Activated naive CD4-positive, alpha-beta T cell treated with anti-CD3 and anti-CD28 coated beads, Interleukin-2, amount 50 U/mL, for 24 hours (primary cell): ENCODE results near the gene FMO2.

Experiments used
- H3K27ac Mint-ChIP-seq: one replicate; pipeline ENCODE4 v1.8.0; 2021; ENCODE audit warnings: mild to moderate bottlenecking, mixed read lengths
- H3K27me3 Mint-ChIP-seq: one replicate; pipeline ENCODE4 v1.8.0; 2021; ENCODE audit warnings: mixed read lengths
- H3K36me3 Mint-ChIP-seq: one replicate; pipeline ENCODE4 v1.8.0; 2021; ENCODE audit warnings: mixed read lengths
- H3K4me1 Mint-ChIP-seq: one replicate; pipeline ENCODE4 v1.8.0; 2021; ENCODE audit warnings: mixed read lengths
- H3K4me3 Mint-ChIP-seq: one replicate; pipeline ENCODE4 v1.8.0; 2021; ENCODE audit warnings: mild to moderate bottlenecking, mixed read lengths
- H3K9me3 Mint-ChIP-seq: one replicate; pipeline ENCODE4 v1.8.0; 2021; ENCODE audit warnings: mixed read lengths

FMO2 gene

GRCh38 chr1:171160639-171161354, 24.3 kb upstream of the FMO2 start:
- peaks cover 8% of the 10 kb centered on the region for H3K27me3 Mint-ChIP-seq
- H3K27ac Mint-ChIP-seq: no peak overlapping the region
- no peaks in the 10 kb centered on the region for H3K9me3 Mint-ChIP-seq

GRCh38 chr1:171161431-171161830, 23.7 kb upstream of the FMO2 start:
- H3K9me3 Mint-ChIP-seq: no peaks in the 10 kb centered on the region
- H3K27me3 Mint-ChIP-seq: peaks cover 8% of the 10 kb centered on the region
- H3K4me3 Mint-ChIP-seq: no peak overlapping the region
- H3K36me3 Mint-ChIP-seq: no peaks in the 10 kb centered on the region
- no peak overlapping the region for H3K27ac Mint-ChIP-seq
- H3K4me1 Mint-ChIP-seq: no peaks in the 10 kb centered on the region

More at GRCh38 chr1:171160639-171161354, 24.3 kb upstream of the FMO2 start:
- H3K4me3 Mint-ChIP-seq: no peak overlapping the region
- no peaks in the 10 kb centered on the region for H3K4me1 Mint-ChIP-seq
- H3K36me3 Mint-ChIP-seq: no peaks in the 10 kb centered on the region

DNA sequence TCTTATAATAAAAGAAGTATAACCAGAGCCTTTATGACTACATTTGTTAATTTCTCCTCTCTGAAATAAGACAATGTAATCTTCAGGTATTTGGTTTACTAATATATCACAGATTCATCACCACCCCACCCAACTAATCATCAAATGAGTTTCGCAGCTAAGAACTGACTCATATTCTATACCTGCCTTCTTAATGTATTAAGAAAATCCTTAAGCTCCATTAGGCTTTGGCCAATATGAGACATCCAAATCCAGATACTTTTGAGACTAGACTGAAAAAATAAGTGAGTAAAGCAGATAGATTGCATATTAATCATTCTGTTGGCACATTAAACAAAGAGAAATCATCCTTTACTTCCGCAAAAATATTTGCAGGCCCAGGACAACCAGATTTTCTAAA, 18.7 kb upstream of the FMO2 start:
- Mint-ChIP-seq H3K4me3 (no peak overlapping the region), H3K27me3 (peaks cover 11% of the 10 kb centered on the region), H3K4me1 (no peaks in the 10 kb centered on the region), H3K36me3 (no peaks in the 10 kb centered on the region), H3K27ac (no peak overlapping the region), H3K9me3 (no peaks in the 10 kb centered on the region)

- no peak overlapping the region for H3K27ac Mint-ChIP-seq
- H3K4me3 Mint-ChIP-seq: no peak overlapping the region
- H3K36me3 Mint-ChIP-seq: no peaks in the 10 kb centered on the region
- no peaks in the 10 kb centered on the region for H3K9me3 Mint-ChIP-seq
- H3K27me3 Mint-ChIP-seq: peaks cover 11% of the 10 kb centered on the region
- no peaks in the 10 kb centered on the region for H3K4me1 Mint-ChIP-seq
Measured at GRCh38 chr1:171167785-171168184, 17.3 kb upstream of the FMO2 start.

DNA sequence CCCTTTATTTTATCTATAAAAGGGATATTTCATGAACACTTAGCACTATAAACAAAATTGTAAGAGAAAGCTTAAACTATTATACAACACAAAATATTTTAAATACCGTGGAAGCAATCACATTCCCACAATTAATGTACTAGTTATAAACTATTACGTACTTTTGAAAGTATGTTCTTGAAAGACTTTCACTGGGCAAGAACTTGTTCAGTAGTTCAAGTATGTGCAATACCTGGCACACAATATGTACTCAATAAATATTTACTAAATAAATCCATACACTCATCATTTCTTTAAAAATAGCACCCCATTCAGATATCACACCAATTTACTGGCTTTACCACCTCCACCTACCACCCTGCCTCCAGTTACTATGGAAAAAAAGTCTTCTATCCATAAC, 12.6 kb upstream of the FMO2 start:
- Mint-ChIP-seq H3K4me3 (no peak overlapping the region), H3K4me1 (no peaks in the 10 kb centered on the region), H3K27me3 (peaks cover 23% of the 10 kb centered on the region), H3K27ac (no peak overlapping the region), H3K9me3 (no peaks in the 10 kb centered on the region), H3K36me3 (no peaks in the 10 kb centered on the region)

DNA sequence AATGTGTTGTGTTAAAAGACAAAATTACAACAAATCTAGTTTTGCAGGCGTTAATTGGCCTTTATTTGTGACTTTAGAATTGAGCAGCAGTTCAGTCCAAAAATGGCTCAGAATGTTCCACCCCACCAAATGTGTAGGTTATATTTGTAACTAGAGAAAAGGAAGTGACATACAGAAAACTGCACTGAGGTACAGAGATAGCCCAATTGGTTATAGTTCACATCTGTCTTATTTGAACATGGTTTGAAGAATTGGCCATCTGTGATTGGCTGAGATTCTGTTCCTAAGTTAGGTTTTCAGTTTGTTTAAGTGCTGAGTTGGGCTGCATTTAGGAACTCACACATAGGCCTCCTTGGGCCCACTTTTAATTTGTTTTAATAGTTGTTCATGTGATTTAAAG, 12.0 kb upstream of the FMO2 start:
- no peak overlapping the region for H3K27ac Mint-ChIP-seq

GRCh38 chr1:171174560-171175294, 10.4 kb upstream of the FMO2 start:
- peak overlapping the region; percentile 19 for H3K27ac Mint-ChIP-seq
- no peaks in the 10 kb centered on the region for H3K9me3 Mint-ChIP-seq
- H3K4me1 Mint-ChIP-seq: no peaks in the 10 kb centered on the region
- H3K36me3 Mint-ChIP-seq: no peaks in the 10 kb centered on the region
- H3K4me3 Mint-ChIP-seq: no peak overlapping the region
- peaks cover 21% of the 10 kb centered on the region for H3K27me3 Mint-ChIP-seq

More for the DNA sequence above, 12.0 kb upstream of the FMO2 start:
- H3K36me3 Mint-ChIP-seq: no peaks in the 10 kb centered on the region
- no peaks in the 10 kb centered on the region for H3K4me1 Mint-ChIP-seq
- no peaks in the 10 kb centered on the region for H3K9me3 Mint-ChIP-seq
- no peak overlapping the region for H3K4me3 Mint-ChIP-seq
- peaks cover 23% of the 10 kb centered on the region for H3K27me3 Mint-ChIP-seq

GRCh38 chr1:171177261-171177660, 7.8 kb upstream of the FMO2 start:
- Mint-ChIP-seq H3K4me3 (no peak overlapping the region), H3K27ac (no peak overlapping the region), H3K27me3 (peaks cover 12% of the 10 kb centered on the region), H3K9me3 (no peaks in the 10 kb centered on the region), H3K36me3 (no peaks in the 10 kb centered on the region), H3K4me1 (no peaks in the 10 kb centered on the region)

DNA sequence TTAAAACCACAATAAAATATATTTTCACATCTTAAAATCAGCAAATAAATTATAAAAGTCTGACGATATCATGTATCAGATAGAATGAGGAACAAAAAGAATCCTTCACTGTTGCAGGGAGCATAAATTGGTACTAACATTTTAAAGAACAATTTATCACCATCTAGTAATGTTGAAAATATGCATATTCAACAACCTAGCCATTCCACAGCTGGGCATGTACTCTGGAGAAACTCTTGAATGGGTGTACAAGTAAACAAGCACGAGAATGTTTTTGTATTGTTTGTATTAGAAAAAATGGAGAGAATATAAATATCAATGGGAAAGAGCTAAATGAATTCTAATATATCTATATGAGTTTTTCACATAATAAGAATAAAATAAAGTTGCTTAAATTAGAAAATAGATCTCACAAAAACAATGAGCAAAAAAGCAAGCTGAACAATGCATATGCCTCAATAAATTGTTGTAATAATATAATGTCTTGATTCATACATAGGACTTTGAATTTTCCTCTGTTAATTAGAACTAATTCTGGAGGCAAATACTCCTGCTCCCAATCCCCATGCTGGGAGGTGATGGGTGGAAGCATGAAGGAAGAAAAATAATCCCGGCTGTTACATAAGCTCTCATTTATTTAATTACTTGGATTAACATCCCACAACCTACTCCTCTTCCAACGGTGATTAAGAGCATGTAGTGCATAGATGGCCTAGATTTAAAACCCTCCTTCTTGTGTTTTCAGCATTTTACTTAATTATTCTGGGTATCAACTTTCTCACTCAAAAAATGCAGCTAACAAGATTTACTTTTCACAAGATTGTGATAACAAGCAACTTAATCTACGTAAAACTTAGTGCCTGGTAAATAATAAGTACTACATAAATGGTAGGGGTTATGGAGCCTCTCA, 5.5 kb upstream of the FMO2 start:
- no peaks in the 10 kb centered on the region for H3K36me3 Mint-ChIP-seq
- H3K9me3 Mint-ChIP-seq: no peaks in the 10 kb centered on the region
- no peaks in the 10 kb centered on the region for H3K4me1 Mint-ChIP-seq

DNA sequence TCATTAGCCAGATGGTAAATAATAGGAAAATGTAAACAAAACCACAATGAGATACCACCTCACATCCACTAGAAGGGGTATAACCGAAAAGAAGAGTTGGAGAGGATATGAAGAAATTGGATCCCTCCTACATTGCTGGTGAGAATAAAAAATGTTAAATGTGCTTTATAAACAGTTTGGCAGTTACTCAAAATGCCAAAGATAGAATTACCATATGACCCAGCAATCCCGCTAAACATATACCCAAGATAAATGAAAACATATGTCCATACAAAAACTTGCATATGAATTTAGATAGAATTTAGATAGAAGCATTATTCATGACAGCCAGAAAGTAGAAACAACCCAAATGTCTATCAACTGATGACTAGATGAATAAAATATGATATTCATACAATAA, 4.4 kb upstream of the FMO2 start:
- H3K4me1 Mint-ChIP-seq: no peaks in the 10 kb centered on the region
- no peaks in the 10 kb centered on the region for H3K36me3 Mint-ChIP-seq
- H3K9me3 Mint-ChIP-seq: no peaks in the 10 kb centered on the region
- no peak overlapping the region for H3K4me3 Mint-ChIP-seq
- no peak overlapping the region for H3K27ac Mint-ChIP-seq
- H3K27me3 Mint-ChIP-seq: peaks cover 8% of the 10 kb centered on the region

More for the DNA sequence above, 5.5 kb upstream of the FMO2 start:
- no peak overlapping the region for H3K27ac Mint-ChIP-seq
- peaks cover 8% of the 10 kb centered on the region for H3K27me3 Mint-ChIP-seq
- H3K4me3 Mint-ChIP-seq: no peak overlapping the region

DNA sequence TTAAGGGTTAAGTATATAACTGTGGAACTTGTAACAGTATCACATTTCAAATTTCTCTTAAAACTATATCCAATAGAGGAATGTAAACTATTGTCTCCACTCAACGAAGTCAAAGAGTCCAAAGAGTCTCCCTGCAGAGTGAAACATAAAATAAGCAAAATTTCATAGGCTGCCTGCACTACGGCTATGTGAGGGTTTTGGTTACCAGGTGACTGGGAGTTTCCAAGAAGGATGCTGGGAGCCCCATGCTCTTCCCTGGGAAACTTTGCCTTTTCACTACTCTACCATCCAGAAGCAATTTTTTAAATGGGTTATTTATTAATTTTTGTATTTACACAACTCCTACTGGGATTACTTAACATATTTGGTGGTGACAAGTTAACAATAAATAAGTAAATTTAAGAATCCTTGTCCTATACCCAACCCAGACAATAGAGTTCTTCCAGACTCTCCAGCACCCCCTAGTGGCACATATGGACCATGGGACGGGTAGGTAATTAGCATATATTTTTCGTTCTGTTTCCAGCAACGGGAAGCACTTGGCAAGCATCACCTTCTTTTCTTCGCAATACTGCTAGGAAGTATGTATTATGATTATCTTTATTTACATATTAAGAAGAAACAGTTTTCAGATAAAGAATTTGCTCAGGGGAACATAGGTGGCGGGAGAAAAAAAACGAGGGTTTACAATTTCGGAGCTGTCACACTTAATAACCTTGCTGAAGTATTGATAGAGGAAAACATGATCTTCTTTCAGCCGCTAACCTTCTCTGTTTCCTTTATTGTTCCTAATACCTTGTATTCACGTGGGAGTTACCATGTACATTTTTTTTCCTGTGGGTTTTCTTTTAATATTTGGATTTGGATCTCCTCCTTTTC, 3.5 kb downstream of the FMO2 start:
- Mint-ChIP-seq H3K4me3 (no peak overlapping the region), H3K36me3 (no peaks in the 10 kb centered on the region), H3K27ac (no peak overlapping the region), H3K4me1 (no peaks in the 10 kb centered on the region), H3K27me3 (peaks cover 9% of the 10 kb centered on the region), H3K9me3 (no peaks in the 10 kb centered on the region)

DNA sequence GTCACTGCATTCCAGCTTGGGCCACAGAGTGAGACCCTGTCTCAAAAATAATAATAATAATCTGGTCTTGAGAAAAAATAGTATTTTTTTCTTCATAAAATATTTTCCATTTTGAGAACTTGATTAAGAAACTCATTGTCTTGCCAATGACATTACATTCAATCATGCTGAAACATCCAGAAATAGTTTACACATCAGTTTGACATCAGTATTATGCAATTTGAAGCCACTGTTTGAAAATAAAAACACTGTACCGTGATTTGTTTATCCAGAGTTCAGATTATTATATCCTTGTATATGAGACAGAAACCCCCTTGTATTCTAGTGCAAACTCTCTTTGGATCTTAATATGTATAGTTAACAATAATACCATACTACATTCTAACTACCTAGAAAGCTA, 6.9 kb downstream of the FMO2 start:
- Mint-ChIP-seq H3K4me1 (no peaks in the 10 kb centered on the region), H3K36me3 (no peaks in the 10 kb centered on the region)

DNA sequence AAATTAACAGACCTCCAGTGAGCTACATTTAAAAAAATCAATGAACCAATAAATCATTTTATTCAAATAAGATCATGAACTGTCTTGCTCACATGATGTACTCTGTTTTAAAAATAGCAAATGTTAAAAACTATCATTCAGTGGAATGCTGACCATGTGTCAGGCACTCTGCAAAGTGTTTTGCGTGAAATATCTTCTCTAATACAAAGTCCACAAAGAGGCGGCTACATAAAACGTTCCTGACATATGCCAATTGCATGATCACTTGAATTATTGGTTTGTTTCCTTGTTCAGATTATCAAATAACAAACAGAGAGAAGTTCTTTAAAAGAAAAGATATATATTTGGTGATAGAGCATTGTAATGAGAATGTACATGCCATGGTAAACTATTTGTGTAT, 10.7 kb downstream of the FMO2 start:
- Mint-ChIP-seq H3K36me3 (no peaks in the 10 kb centered on the region), H3K27me3 (no peaks in the 10 kb centered on the region), H3K4me3 (no peak overlapping the region), H3K9me3 (no peaks in the 10 kb centered on the region), H3K27ac (no peak overlapping the region), H3K4me1 (no peaks in the 10 kb centered on the region)

More for the DNA sequence above, 6.9 kb downstream of the FMO2 start:
- Mint-ChIP-seq H3K27ac (no peak overlapping the region), H3K9me3 (no peaks in the 10 kb centered on the region), H3K27me3 (peaks cover 5% of the 10 kb centered on the region), H3K4me3 (no peak overlapping the region)

GRCh38 chr1:171196351-171196750, 11.3 kb downstream of the FMO2 start:
- no peaks in the 10 kb centered on the region for H3K27me3 Mint-ChIP-seq
- no peaks in the 10 kb centered on the region for H3K4me1 Mint-ChIP-seq
- H3K36me3 Mint-ChIP-seq: no peaks in the 10 kb centered on the region
- H3K4me3 Mint-ChIP-seq: no peak overlapping the region
- no peak overlapping the region for H3K27ac Mint-ChIP-seq
- H3K9me3 Mint-ChIP-seq: no peaks in the 10 kb centered on the region

GRCh38 chr1:171198081-171198480, 13.0 kb downstream of the FMO2 start:
- Mint-ChIP-seq H3K9me3 (no peaks in the 10 kb centered on the region), H3K27ac (no peak overlapping the region), H3K27me3 (no peaks in the 10 kb centered on the region), H3K36me3 (no peaks in the 10 kb centered on the region), H3K4me1 (no peaks in the 10 kb centered on the region), H3K4me3 (no peak overlapping the region)
